Measurements from ENCODE around the gene NELL2. TPM values are rescaled to one million over a fixed set of nuclear protein-coding genes. Genes with fewer than 3 reads are reported as not detected.

The NELL2 gene
- total RNA-seq, 1 donor from 2014 or later: 6.1 TPM

DNA sequence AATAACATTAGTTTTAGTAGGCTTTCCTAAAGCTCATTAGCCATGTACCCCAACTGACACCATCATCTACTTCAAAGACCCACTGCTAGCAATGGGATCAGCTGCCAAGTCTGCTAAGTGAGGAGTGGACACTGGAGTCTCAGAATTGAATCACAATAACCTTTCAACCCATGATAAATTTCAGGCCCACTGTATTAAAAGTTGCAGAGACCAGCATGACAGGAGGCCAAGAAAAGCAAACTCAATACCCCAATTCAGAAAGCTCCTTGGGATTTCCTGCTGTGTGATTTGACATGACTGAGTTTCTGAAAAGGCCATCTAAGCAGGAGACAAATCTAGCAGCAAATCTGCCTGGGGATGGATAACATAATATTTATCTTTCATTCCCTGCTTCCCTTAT is 320.7 kb downstream of the NELL2 start:
- DNase-seq (ENCODE audit: low spot score, unreplicated experiment): no peak
- Mint-ChIP-seq H3K36me3 (ENCODE audit: insufficient read depth) (no peaks in the 10 kb centered on the region), H3K9me3 (ENCODE audit: low read depth) (no peaks in the 10 kb centered on the region), H3K27me3 (no peaks in the 10 kb centered on the region), H3K4me1 (ENCODE audit: low read depth) (no peaks in the 10 kb centered on the region), H3K27ac (no peak overlapping the region), H3K4me3 (ENCODE audit: low read depth) (no peak overlapping the region)
- TF ChIP-seq, protein P1, sequence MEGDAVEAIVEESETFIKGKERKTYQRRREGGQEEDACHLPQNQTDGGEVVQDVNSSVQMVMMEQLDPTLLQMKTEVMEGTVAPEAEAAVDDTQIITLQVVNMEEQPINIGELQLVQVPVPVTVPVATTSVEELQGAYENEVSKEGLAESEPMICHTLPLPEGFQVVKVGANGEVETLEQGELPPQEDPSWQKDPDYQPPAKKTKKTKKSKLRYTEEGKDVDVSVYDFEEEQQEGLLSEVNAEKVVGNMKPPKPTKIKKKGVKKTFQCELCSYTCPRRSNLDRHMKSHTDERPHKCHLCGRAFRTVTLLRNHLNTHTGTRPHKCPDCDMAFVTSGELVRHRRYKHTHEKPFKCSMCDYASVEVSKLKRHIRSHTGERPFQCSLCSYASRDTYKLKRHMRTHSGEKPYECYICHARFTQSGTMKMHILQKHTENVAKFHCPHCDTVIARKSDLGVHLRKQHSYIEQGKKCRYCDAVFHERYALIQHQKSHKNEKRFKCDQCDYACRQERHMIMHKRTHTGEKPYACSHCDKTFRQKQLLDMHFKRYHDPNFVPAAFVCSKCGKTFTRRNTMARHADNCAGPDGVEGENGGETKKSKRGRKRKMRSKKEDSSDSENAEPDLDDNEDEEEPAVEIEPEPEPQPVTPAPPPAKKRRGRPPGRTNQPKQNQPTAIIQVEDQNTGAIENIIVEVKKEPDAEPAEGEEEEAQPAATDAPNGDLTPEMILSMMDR (IDR thresholded peaks at IDR 0.05; ENCODE audit: unreplicated experiment): no peak

DNA sequence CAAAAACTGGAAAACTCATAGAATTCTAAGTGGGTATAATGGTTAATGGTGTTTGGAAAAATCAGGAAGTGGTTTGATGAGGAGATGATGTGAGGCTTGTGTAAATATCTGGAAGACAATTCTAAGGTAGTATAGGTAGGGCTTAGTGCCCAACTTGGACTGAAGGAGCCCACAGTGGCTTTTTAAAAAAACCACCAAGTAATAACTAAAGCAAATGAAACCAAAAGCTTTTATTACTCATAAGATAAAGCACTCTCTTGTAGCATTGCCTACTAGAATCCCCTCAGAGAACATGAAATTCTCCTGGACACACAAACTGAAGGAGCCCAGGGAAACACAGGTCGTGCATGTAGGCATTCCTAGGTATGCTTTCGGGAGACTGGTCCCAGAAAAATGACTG is 324.5 kb downstream of the NELL2 start:
- Mint-ChIP-seq H3K36me3 (ENCODE audit: insufficient read depth) (no peaks in the 10 kb centered on the region), H3K9me3 (ENCODE audit: low read depth) (no peaks in the 10 kb centered on the region), H3K4me3 (ENCODE audit: low read depth) (no peak overlapping the region), H3K27ac (no peak overlapping the region), H3K27me3 (no peaks in the 10 kb centered on the region), H3K4me1 (ENCODE audit: low read depth) (peaks cover 3% of the 10 kb centered on the region)
- DNase-seq (ENCODE audit: low spot score, unreplicated experiment): no peak
- TF ChIP-seq, protein P1 (IDR thresholded peaks at IDR 0.05; ENCODE audit: unreplicated experiment): no peak

DNA sequence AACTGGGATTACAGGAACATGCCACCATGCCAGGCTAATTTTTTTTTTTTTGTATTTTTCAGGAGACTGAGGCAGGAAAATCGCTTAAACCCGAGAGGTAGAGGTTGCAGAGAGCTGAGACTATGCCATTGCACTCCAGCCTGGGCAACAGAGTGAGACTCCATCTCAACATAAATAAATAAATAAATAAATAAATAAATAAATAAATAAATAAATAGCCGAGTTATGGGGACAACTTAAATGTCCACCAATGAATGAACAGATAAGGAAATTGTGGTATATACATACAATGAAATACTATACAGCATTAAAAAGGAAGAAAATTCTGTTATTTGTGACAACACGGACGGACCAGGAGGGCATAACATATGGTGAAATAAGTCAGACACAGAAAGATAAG is 325.7 kb downstream of the NELL2 start:
- Mint-ChIP-seq H3K36me3 (ENCODE audit: insufficient read depth) (no peaks in the 10 kb centered on the region), H3K9me3 (ENCODE audit: low read depth) (no peaks in the 10 kb centered on the region), H3K27me3 (no peaks in the 10 kb centered on the region), H3K4me1 (ENCODE audit: low read depth) (peaks cover 3% of the 10 kb centered on the region), H3K27ac (no peak overlapping the region), H3K4me3 (ENCODE audit: low read depth) (no peak overlapping the region)
- TF ChIP-seq, protein P1 (IDR thresholded peaks at IDR 0.05; ENCODE audit: unreplicated experiment): no peak
- no peak for DNase-seq (ENCODE audit: low spot score, unreplicated experiment)

DNA sequence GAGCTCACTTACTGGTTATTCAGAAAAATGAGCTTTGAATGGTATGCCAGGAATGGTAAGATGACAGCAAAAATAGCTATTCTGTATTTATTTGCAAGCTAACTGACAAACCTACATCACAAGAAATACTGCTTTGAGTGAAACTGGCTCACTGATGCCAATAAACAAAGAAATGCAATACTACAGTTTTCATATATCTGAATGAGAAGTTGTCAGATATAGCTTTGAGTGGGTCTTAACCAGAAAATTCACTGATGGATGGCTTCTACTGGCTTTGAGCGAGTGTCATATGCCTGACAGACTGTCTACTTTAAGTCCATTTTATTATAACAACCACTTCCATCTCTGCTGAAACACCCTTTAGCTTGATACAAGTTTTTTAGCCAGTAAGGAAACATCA is 330.1 kb downstream of the NELL2 start:
- Mint-ChIP-seq H3K27me3 (no peaks in the 10 kb centered on the region), H3K9me3 (ENCODE audit: low read depth) (no peaks in the 10 kb centered on the region), H3K4me1 (ENCODE audit: low read depth) (peaks cover 3% of the 10 kb centered on the region), H3K27ac (no peak overlapping the region), H3K36me3 (ENCODE audit: insufficient read depth) (no peaks in the 10 kb centered on the region), H3K4me3 (ENCODE audit: low read depth) (no peak overlapping the region)
- DNase-seq (ENCODE audit: low spot score, unreplicated experiment): no peak
- TF ChIP-seq, protein P1 (IDR thresholded peaks at IDR 0.05; ENCODE audit: unreplicated experiment): no peak

DNA sequence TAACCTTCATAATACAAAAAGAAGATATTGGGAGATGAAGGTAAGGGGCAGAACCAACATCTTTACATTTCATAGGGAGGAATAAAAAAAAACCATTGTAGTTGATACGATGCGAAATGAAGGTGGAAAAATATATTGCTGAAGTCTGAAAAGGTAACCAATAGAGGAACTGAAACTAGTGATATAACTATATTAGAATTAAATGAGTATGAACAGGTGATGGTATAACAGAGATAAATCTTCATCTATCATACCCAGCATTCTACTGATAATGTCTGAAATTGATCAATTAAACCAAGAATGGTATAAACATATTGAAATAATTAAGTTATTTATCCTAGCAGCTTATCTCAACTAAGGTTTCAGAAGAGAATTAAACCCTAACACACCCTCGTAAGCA is 332.1 kb downstream of the NELL2 start:
- H3K27me3 Mint-ChIP-seq: no peaks in the 10 kb centered on the region
- H3K4me1 Mint-ChIP-seq (ENCODE audit: low read depth): peaks cover 3% of the 10 kb centered on the region
- no peak for DNase-seq (ENCODE audit: low spot score, unreplicated experiment)
- no peaks in the 10 kb centered on the region for H3K9me3 Mint-ChIP-seq (ENCODE audit: low read depth)
- H3K36me3 Mint-ChIP-seq (ENCODE audit: insufficient read depth): no peaks in the 10 kb centered on the region
- no peak overlapping the region for H3K4me3 Mint-ChIP-seq (ENCODE audit: low read depth)
- no peak overlapping the region for H3K27ac Mint-ChIP-seq
- TF ChIP-seq, protein P1 (IDR thresholded peaks at IDR 0.05; ENCODE audit: unreplicated experiment): no peak

Measured in progenitor cell of endocrine pancreas (in vitro differentiated cells).